Activated T-cell treated with anti-CD3 and anti-CD28 coated beads for 48 hours (primary cell): ENCODE measurements around the gene UBE2D2.

Source experiments
- DNase-seq: peaks from one replicate; pipeline ENCODE4 v3.0.0-alpha.2; 2020; ENCODE audit warnings: low read depth

The UBE2D2 gene

GRCh38 chr5:139660923-139661814 lies 100.0 kb downstream of the UBE2D2 start:
- DNase-seq, result no peak

DNA sequence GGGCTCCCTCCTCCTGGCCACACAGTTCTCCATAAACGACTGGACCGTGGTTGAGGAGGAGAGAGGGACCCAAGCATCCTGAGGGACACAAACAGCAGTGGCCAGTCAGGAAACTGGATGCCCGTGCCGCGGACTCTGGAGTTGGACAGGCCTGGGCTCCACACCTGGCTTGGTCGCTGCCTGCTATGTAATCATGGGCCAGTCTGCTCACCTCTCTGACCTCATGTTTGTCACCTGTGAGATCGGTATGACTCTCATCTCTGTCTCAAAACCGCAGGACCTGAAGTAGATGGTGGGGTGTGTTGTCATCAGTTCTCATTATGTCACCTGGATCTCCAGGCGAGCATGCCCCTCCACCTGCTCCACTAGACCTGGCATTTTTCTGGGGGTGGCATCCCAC lies 101.5 kb downstream of the UBE2D2 start:
- DNase-seq, result no peak

DNA sequence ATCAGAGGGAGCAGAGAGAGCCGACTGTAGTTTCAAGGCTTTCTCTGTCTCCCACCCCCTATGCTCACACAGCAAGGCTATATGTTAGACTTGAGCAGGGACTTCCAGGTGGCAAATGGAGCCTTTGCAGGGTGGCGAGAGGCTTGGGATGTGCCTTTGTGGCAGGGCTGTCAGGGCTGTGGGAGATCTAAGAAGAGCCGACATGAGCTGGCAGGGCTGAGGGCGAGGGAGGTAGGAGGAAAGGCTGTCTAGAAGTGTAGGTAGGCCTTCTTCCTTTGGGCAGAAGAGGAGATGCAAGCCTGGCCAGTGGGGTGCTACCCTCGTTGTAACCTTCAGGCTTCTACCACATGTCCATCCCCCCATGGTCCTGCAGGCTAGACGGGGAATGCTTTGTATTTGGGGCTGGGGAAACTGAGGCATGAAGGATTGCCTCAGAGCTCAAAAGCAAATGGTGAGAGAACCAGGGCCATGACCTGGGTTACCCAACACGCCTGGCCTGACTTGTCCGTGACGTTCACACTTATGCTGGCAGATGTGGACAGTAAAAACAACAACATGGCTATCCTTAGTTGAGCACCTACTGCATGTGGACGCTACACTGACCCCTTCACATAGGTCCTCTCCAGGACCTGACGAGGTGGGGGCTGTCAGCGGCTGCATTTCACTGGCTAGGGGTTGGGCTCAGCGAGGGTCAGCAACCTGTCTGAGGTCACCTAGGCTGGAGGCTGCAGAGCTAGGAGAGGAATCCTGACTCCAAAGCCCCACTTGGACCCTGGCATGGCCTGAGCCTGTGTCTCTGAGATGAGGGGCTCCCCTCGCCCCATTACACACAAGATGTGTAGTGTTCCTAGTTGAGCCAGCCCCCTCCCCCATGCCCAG lies 102.3 kb downstream of the UBE2D2 start:
- no peak for DNase-seq

GRCh38 chr5:139664086-139664693 lies 103.1 kb downstream of the UBE2D2 start:
- no peak for DNase-seq

DNA sequence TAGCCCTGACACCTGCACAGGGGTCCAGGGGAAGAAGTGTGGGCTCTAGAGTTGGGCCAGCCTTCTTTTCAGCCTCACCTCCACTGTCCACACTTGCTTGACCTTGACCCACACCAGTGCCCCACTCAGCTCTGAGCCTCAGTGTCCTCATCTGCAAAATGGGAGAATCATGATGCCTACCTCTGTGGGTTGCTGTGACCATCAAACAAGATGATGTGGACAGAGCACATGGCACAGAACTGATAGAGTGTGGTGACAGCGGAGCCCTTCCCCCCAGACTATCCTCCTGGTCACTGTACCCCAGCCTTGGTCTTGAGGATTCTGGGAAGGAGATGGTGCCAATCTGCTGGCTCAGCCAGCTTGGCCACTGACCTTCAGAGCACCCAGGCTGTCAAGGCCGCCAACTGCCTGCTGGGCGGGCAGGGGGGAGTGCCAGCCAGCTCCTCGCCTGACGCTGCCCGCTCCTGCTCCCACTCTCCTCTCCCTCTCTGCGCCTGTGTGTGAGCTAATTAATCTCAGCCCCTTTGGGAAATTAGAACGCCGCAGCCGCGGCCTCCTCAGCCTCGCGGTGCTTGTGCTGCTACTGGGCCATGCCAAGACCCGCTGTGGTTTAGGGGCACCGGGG lies 103.7 kb downstream of the UBE2D2 start:
- DNase-seq, result no peak

DNA sequence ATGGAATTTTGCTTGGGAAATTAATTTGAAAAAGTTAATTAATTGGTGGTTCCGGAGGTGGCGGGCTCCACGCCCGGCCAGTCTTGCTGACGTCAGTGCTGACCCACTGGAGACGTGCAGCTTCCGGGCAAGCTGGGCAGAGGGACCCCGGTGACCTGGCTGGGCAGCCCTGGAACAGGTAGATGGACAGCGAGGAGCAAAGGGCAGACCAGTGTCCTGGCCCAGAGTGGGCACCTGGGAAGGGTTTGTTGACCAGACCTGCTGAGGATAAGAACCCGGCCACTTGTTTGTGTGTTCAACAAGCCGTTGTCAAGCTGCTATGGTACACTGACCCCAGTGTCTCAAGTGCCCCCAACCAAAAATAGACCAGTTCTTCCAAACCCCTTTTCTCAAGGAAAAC lies 104.5 kb downstream of the UBE2D2 start:
- no peak for DNase-seq

- no peak for DNase-seq
Measured at GRCh38 chr5:139666551-139666950, 105.4 kb downstream of the UBE2D2 start.

DNA sequence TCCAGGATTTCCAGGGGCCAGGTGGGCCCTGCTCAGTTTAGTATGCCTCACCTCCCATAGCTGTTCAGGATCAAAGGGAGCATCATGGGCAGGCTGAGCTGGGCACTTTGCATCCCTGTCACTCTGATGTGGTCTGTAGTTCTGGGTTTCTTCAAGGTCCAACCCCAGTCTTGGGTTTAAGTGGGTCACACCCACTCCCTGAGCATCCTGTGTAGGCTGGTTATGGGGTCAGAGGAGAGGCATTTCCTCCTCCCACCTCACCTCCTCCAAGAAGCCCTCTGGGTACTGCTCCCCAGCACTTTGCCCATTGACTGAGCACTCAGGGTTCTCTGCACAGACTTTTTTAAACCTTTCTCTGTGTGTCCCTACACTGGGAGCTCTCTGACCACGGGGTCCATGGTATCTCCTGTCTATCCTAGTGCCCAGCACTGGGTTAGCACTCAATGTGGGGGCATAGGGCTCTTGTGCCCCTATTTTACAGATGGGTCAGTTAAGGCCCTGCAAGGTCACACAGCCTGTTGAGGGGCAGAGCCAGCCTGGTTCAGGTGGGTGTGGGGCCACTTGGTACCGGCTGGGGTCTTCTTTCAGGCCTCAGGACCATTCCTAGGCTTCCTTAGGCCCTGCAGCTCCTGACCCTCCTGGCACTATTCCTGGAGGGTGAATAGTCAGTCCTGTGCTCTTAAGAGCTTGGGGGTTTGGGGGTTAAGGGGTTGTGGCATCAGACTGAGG lies 106.0 kb downstream of the UBE2D2 start:
- no peak for DNase-seq

DNA sequence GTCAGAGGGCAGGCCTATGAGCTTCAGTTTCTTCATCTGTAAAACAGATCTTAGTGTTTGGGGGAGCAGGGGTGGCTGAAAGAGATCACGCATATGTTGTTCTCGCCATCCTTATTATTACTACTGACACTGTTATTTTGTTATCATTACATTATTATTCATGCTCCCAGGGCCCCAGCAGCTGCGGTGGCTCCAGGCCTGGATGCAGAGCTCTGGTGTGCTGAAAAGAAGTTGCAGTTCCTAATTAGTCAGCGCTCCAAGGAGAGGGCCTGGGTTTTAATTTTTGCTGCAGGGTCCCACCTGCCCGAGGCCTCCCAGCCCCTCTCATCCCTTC lies 106.6 kb downstream of the UBE2D2 start:
- DNase-seq, result no peak

DNA sequence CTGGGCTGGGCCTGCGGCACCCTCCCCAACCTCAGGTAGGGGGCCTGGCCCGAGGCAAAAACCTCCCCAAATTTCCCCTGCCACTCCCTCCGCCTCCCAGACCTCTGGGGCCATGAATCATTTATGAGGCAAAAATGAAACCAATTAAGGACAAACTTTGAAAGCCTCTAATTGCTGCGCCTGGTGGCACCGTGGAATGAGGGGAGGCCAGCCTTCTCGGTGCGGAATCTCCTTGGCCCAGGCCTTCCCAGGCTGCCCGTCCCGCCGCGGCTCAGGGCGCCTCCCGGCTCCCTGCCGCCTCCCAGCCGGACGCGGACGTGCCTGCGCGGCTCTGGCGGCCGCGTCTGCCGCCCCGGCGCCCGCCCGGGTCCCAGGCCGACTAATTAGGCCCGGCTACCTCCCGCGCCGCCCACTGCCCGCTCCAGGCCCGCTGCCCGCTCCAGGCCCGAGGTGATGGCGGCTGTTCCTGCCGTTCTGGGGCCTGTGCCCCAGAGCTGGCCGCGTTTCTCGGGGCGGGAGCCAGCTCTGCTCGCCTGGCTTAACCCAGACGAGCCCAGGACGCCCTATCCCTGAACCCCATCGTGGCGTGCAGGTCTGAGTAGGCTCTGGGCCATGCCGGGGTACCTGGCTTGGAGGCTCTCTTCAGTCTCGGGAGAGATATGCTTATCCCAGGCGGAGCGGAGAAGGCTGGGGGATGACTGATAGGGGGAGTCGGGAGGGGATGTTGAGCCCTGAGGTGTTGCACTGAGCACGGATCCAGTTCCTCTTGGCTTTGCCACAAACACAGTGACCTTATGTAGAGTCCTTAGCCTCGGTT lies 107.1 kb downstream of the UBE2D2 start:
- DNase-seq, result peak; percentile 24

DNA sequence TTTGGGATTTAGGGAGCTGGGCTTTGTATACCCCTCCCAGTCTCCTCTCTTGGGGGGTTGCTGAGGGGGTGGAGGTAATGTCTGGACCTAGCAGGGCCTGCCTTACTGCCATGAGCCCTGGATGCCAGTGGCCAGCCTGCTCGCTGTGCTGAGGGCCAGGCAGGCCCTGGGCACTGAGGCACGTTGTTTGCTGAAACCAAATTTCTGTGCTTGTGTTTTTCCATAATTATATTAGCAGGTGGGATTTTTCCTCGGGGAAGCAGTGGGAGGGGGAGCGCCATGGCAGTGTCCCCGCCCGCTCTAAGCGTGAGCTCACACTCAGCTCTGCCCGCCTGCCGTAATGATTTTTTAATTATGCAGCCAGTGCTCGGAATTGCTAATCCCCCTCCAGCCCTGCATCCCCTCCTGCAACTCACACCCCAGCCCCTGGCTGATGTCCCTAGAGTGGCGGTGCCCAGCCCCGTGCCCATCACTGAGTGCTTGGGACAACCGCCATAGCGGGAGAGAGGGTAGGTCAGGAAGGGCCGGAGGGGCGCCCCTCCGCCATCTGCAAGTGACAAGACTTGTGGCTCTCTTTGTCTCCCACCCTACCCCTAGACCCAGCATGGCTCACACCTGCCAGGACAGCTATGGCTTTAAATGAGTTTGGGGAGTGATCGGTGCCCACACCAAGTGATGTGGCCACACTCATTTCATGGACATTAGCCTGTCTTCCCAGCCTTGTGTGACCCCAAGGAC lies 108.0 kb downstream of the UBE2D2 start:
- DNase-seq, result no peak

DNA sequence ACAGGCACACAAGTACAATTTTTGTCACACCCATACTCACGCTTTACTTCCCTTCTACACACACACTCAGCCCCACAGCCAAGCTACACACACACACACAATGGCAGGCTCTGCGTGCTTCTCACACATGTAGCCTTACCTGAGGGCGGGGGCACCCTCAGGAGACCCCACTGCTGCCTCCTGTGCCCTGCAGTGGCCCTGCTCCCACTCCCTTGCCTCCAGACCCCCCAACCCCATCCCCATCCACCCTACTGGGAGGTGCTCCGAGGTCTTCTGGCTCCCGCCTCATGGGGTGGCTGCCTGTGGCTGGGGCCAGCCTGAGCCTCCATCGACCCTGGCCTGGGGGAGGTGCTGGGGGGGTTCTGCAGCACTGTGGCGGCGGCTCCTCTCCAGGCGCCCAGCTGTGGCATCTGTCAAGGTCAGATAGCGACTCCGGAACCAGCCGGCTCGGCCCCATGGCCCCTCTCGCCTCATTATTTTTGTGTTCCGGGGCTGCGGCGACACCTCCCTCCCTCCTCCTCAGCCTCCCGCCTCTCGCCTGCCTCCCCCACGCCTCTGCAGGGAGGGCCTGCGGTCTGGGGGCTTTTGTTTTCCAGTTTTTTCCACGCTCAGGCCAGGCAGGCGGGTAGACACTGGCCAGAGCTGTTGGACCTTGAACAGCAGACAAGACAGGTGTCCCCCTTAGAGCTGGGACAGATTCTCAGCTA lies 108.7 kb downstream of the UBE2D2 start:
- peak; percentile 12 for DNase-seq

GRCh38 chr5:139670369-139671095 lies 109.4 kb downstream of the UBE2D2 start:
- DNase-seq, result peak; percentile 10

- DNase-seq, result no peak
Measured at GRCh38 chr5:139671096-139671841, 110.1 kb downstream of the UBE2D2 start.

- DNase-seq, result no peak
Measured at GRCh38 chr5:139675213-139675612, 114.1 kb downstream of the UBE2D2 start.

GRCh38 chr5:139675825-139676224 lies 114.7 kb downstream of the UBE2D2 start:
- no peak for DNase-seq

- no peak for DNase-seq
Measured at GRCh38 chr5:139676406-139676805, 115.3 kb downstream of the UBE2D2 start.
